Endothelial cell (in vitro differentiated cells): ENCODE data around the gene MAP7D2. TPM values are rescaled to one million over a fixed set of nuclear protein-coding genes. Genes with fewer than 3 reads are reported as not detected.

Experiments
- DNase-seq: peaks from one replicate; pipeline ENCODE4 v3.0.0; 2021; ENCODE audit warnings: low spot score
- H3K27ac Mint-ChIP-seq: one replicate; pipeline ENCODE4 v1.8.0; 2021; ENCODE audit warnings: mixed read lengths, inconsistent platforms; ENCODE audit not compliant: unreplicated experiment
- H3K27me3 Mint-ChIP-seq: one replicate; pipeline ENCODE4 v1.8.0; 2021; ENCODE audit warnings: mild to moderate bottlenecking, moderate library complexity, mixed read lengths, inconsistent platforms; ENCODE audit not compliant: unreplicated experiment
- H3K36me3 Mint-ChIP-seq: one replicate; pipeline ENCODE4 v1.8.0; 2021; ENCODE audit warnings: mild to moderate bottlenecking, low read depth, mixed read lengths, inconsistent platforms; ENCODE audit not compliant: unreplicated experiment
- H3K4me1 Mint-ChIP-seq: one replicate; pipeline ENCODE4 v1.8.0; 2021; ENCODE audit warnings: mild to moderate bottlenecking, mixed read lengths, inconsistent platforms; ENCODE audit not compliant: unreplicated experiment
- H3K4me3 Mint-ChIP-seq: one replicate; pipeline ENCODE4 v1.8.0; 2021; ENCODE audit warnings: mild to moderate bottlenecking, mixed read lengths, inconsistent platforms; ENCODE audit not compliant: unreplicated experiment
- H3K9me3 Mint-ChIP-seq: one replicate; pipeline ENCODE4 v1.8.0; 2021; ENCODE audit warnings: mixed read lengths, inconsistent platforms; ENCODE audit not compliant: unreplicated experiment
- CTCF ChIP-seq: fragments of 200-600 bp; sonication (generic); IDR thresholded peaks from one replicate; pipeline ENCODE4 v1.5.0; 2021; ENCODE audit warnings: antibody characterized with exemption; ENCODE audit not compliant: unreplicated experiment
- total RNA-seq: library from RNA; stranded (reverse); fragmentation: NEBNext Ultra II Directional; extraction: Animal tissue kit (Norgen Biotek cat#: 25700); gene quantifications from one replicate; pipeline ENCODE4 v1.2.1, GENCODE V29; 2021; ENCODE audit not compliant: unreplicated experiment

MAP7D2 gene
- total RNA-seq, 1 donor from 2014 or later = 2.7 TPM

GRCh38 chrX:20118065-20118824 lies 1.5 kb upstream of the MAP7D2 start:
- TF ChIP-seq CTCF = no peak
- no peak overlapping the region for H3K4me3 Mint-ChIP-seq
- no peak for DNase-seq
- no peaks in the 10 kb centered on the region for H3K36me3 Mint-ChIP-seq
- no peak overlapping the region for H3K27ac Mint-ChIP-seq
- H3K27me3 Mint-ChIP-seq = peaks cover 5% of the 10 kb centered on the region
- H3K9me3 Mint-ChIP-seq = no peaks in the 10 kb centered on the region
- no peaks in the 10 kb centered on the region for H3K4me1 Mint-ChIP-seq

DNA sequence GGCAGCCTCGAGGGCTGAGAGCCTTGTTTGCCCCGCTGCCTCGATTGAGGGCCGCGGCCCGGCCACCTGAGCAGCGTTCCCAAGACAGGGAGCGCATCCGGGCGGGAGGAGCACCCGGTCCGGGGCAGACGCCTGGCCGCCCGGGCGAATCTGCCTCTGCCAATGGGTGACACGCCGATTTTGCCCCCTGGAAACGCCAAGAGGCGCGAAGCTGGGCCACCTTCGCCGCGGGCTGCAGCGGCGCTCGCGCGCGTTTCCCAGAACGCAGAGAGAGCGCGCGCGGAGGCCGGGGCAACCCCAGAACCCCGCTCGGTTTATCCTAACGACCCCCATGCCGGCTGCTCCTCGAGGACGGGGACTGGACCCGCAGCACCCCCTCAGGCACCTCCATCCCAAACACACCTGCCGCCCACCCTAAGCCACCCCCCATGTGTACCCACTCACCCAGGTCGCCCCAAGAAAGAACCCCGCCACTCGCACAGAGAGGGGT lies 575 bp downstream of the MAP7D2 start:
- Mint-ChIP-seq H3K4me3 (peak overlapping the region; percentile 37), H3K9me3 (no peaks in the 10 kb centered on the region), H3K27ac (no peak overlapping the region), H3K36me3 (no peaks in the 10 kb centered on the region), H3K27me3 (peaks cover 5% of the 10 kb centered on the region), H3K4me1 (no peaks in the 10 kb centered on the region)
- no peak for DNase-seq
- TF ChIP-seq CTCF = no peak

DNA sequence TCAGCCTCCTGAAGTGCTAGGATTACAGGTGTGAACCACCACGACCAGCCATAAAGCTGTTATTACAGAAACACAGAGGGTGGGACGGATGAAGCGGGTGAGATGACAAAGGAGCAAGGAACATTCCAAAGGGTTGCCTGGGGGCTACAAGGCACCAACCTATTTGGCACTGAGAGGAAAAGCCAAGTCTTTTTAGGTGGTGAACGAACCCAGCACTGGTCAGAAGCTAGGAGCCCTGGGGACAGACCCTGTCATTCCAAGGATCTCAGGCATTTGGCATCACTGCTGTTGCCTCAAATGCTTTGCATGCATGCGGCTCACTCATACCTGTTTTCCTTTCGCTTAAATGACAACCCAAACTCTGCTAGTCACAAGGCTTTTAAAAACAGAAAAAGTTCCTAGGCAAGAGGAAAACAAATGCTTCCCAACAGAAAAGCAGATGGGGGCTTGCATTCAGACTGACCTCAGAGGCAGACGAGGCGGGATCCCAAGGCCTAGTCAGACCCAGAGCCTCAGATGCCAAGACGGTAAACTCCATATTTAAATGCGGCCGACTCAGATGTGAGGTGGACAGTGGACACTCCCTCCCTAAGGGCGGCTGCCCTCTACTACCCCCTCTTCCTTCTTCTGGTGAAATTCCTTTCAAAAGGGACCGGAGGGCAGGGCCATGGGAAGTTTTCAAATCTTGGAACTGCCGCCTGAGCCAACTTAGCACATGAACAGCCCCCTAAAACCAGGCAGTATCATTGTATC lies 4.5 kb downstream of the MAP7D2 start:
- Mint-ChIP-seq H3K36me3 (no peaks in the 10 kb centered on the region), H3K27me3 (peaks cover 2% of the 10 kb centered on the region), H3K9me3 (no peaks in the 10 kb centered on the region), H3K4me3 (no peak overlapping the region), H3K4me1 (no peaks in the 10 kb centered on the region), H3K27ac (no peak overlapping the region)
- no peak for DNase-seq
- TF ChIP-seq CTCF = no peak

DNA sequence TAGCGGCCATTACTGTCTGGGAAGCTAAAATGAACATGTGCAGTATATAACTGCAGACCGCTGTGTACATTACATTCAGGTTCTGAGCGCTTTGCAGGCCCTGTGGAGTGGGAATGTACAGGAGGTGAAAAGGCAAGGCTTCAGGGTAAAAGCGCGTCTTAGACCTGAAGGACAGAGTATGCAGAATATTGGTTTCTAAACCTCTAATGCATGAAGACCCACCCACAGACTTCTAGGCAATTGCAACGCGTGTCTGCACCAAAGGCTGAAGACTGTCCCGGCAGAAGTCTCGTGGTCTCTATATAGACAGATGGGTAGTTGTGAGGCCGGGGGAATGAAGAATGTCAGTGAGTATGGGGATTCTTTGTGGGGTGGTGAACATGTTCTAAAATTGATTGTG lies 5.4 kb downstream of the MAP7D2 start:
- no peak overlapping the region for H3K4me3 Mint-ChIP-seq
- H3K36me3 Mint-ChIP-seq = no peaks in the 10 kb centered on the region
- H3K27me3 Mint-ChIP-seq = peaks cover under 1% of the 10 kb centered on the region
- no peak for TF ChIP-seq CTCF
- H3K9me3 Mint-ChIP-seq = no peaks in the 10 kb centered on the region
- H3K4me1 Mint-ChIP-seq = no peaks in the 10 kb centered on the region
- no peak overlapping the region for H3K27ac Mint-ChIP-seq
- no peak for DNase-seq
